Daoy (cell line): Measurements from ENCODE around the gene SLC16A12. TPM values are rescaled to one million over a fixed set of nuclear protein-coding genes. Genes with fewer than 3 reads are reported as not detected.
"Not testable (repeated sequence)": the region's sequence is repeated elsewhere in the genome, so short reads cannot be mapped to it uniquely, and the experiment has no call there.

ENCODE experiments used
- DNase-seq: peaks from one replicate; pipeline ENCODE4 v3.0.0-alpha.2; 2015; ENCODE audit warnings: low read depth
- total RNA-seq: library from RNA; depleted of rRNA; stranded (reverse); fragments of >200 nt; shearing (Covaris generic); gene quantifications from 2 replicates; pipeline ENCODE4 v1.2.3, GENCODE V29; 2014; rRNA removed

The SLC16A12 gene
- total RNA-seq, 1 experiment from 2014 or later: 0.06 TPM

DNA sequence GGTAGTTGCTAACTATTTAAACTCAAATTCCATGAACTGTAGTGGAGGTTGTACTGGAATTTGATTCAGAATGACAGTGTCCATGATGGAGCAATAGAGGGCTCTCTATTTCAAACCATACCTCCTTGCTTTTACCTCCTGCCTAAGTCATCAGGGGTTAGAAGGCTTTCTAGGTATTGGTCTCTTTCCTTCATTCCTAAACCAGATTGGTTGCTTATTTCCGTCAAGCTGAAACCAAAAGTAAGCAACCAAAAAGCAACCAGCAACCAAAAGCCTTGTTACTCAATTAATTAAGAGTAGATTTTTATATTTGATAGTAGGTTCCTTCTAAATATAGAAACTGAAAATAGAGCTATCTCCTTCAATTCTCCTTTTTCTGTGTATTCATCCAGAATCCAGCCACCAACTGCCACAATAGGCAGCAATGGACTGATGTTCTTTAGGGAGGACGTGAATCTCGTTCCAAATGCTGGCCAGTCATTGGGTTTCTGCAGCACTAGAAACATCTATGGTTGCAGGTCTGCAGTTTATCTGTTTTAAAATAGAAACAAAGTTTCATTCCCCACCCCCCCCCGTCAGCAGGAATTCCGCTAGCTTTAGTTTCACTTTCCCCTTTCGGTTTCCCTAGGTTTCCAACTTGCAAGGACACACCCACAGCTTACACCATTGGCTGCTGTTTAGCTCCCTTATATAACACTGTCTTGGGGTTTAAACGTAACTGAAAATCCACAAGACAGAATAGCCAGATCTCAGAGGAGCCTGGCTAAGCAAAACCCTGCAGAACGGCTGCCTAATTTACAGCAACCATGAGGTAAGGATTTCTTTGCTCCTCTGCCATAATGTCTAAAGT, 143.3 kb downstream of the SLC16A12 start, which contains the start of gene IFIT1:
TSS of gene IFIT1 (plus strand) at position 717 of the 850 bp plus-strand sequence. CDS start at position 807, 90 bp downstream.
- DNase-seq: peak; percentile 78

DNA sequence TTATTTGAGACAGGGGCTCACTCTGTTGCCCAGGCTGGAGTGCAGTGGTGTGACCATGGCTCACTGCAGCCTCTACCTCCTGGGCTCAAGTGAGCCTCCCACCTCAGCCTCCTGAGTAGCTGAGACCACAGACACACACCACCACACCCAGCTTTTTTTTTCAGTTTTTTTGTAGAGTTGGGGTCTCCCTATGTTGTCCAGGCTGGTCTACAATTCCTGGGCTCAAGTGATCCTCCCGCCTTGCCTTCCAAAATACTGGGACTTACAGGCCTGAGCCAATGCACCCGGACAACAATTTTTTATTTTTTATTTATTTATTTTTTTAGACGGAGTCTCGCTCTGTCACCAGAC, 144.2 kb downstream of the SLC16A12 start:
- not testable (repeated sequence) for DNase-seq

DNA sequence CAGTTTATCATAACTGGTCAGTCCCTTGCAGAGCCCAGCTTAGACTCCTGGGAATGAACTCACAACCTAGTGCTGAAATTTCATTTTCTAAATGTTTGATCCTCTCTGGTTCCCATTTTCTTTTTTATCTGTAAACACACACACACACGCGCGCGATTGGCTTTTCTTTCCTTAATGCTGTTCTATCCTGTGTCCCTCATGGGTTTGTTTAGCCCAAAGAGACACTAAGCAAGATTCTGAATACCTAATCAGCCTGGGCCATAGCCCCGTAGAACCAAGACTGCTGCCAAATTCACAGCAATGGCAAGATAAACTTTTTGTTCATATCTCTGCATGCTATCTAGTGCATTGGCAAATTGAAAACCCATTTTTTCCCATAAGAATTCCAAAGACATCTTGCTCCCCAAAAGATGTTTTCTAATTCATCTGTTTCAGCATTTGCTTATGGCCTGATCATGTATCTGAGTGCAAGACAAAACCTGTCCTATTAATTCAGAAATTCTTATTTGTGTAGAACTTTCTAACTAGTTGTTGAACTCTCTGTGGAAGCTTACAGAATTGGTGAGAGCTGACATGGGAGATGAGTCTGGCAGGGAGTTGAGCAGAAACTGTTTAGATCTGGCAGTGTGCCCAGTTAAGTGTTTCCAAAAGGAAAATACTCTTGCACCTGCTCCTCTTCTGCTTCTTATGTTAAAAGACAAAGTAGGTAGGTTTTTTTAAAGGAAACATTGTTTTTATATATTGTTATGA, 144.7 kb downstream of the SLC16A12 start:
- no peak for DNase-seq

DNA sequence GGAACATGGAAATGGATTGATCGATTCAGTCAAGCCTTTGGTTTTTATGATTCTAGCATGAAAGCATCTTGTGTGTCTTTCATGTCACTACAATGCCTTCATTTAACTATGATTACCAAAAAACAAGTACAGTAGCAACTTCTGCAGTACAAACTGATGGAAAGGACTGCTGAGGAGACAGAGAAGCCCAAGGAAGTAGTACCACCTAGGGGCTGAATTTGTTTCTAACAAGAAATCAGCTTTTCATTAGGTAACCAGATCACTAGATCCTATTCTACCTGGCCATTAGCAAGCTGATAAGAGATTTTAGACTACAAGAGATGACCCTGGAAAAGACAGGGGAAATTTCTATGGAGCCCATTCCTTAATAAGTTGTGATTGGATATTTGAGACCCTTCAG, 146.1 kb downstream of the SLC16A12 start:
- DNase-seq: no peak

DNA sequence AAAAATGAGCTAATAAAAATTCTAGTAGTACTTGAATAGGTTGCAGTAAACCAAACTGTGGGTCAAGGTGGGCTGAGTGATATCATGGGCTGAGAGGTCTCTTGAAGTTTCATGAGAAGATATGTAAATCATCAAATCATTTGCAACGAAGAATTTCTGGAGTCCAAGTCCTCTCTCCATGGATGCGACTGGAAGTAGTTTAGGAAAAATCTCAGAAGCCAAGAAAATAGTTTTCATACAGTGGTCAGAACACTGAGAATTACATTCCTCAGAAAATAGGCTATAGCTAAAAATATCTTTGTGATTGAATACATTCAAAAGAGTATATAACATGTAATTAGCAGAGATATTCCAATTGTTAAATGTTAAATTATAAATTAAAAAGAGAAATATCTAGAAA, 146.6 kb downstream of the SLC16A12 start:
- DNase-seq: no peak

DNA sequence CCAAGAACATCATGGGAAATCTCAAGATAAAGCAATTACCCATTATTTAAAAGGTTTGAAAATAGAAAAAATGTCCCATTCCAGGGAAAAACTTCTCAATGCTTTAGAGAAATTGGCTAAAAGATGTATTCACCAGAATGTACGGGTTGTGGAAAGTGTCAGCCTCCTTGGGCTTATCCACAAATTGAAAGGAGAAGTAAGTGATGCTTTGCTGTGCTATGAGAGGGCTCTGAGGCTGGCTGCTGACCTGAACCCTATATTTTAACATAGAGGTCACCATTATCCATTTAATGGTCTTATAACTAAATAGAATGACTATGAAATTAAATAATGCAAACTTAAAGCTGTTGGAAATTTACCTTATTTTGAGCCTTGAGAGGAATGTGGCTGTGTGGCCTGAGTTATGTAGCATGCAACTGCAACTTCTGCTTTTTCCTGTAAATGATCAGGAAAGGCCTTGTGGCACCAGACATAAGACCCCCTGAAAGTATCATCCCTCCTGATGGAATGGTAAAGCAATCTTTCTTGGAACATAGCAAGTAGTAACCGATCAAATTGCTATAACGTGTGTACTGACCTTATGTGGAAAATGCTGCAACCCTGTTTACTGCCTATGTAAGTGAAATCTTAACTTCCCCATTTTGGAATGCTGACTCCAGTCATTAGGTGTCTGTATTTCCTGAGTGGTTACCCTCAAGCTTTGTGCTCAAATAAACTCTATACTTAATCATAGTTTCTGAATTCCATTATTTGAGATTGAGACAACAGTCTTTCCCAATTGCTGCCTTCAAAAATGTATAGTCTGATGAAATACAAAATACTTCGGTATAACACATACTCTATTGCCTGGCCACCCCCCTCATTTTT, 150.7 kb downstream of the SLC16A12 start:
- no peak for DNase-seq

DNA sequence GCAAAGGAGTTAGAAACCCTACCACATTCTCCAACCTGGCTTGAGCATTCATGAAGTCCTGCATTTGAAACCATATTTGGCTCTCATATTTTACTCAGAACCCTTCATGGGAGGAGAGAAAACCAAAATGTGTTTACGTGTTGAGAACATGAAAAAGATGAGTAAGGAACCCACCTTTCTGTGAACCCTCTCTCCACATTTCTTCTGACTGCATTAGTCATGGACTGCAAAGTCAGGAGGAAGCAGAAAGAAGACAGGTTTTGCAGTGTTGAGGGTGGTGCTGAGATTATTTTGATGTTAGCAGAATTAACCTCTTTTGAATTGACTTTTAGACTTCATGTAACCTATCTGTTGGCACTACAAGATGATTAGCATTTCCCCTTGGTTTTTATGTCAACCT, 152.6 kb downstream of the SLC16A12 start:
- DNase-seq: no peak

Other genes with a start within 250 kb of the SLC16A12 start
- gene IFIT2, start 233.5 kb downstream of the SLC16A12 start, total RNA-seq: 7.1 and 8.5 TPM in 2 replicates
- 28.3 and 31.5 TPM in 2 replicates for gene IFIT3, start 207.6 kb downstream of the SLC16A12 start, total RNA-seq
- 0.09 TPM in 1 of 2 replicates, not detected in the other for gene IFIT1B, start 157.5 kb downstream of the SLC16A12 start, total RNA-seq
- gene IFIT1, start 143.0 kb downstream of the SLC16A12 start, total RNA-seq: 13.7 and 17.3 TPM in 2 replicates
- 12.6 and 15.4 TPM in 2 replicates for gene IFIT5, start 121.0 kb downstream of the SLC16A12 start, total RNA-seq
- gene PANK1, start 109.6 kb upstream of the SLC16A12 start, total RNA-seq: 10.0 and 11.2 TPM in 2 replicates
- 34.3 and 38.1 TPM in 2 replicates for gene KIF20B, start 166.0 kb upstream of the SLC16A12 start, total RNA-seq